Measurements from ENCODE around the gene FBLL1. TPM values are rescaled to one million over a fixed set of nuclear protein-coding genes. Genes with fewer than 3 reads are reported as not detected.

Gene FBLL1
- total RNA-seq, 6 experiments from 2014 or later, result not detected

DNA sequence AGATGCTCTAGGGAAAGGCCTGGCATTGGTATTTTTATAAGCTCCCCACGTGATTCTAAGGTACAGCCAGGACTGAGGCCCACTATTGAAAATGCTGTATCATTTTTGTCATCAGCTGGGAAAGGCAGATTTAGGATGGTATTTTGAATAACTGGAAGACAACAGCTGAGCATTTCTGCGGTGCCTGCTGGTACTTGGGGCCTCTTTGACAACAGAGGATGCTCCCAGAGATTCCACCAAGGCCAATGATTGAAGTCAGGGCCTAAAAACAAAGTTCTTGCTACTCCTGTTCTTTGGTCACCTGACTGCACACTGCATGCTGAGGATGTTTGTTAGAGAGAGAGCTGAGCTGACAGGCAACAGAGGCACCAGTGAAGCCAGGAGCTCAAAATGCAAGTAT lies 8.1 kb downstream of the FBLL1 start:
- no peak overlapping the region for H3K4me3 Mint-ChIP-seq
- H3K27me3 Mint-ChIP-seq (ENCODE audit: insufficient read depth), result peaks cover 10% of the 10 kb centered on the region
- H3K27ac Mint-ChIP-seq, result no peak overlapping the region
- TF ChIP-seq, protein P1, sequence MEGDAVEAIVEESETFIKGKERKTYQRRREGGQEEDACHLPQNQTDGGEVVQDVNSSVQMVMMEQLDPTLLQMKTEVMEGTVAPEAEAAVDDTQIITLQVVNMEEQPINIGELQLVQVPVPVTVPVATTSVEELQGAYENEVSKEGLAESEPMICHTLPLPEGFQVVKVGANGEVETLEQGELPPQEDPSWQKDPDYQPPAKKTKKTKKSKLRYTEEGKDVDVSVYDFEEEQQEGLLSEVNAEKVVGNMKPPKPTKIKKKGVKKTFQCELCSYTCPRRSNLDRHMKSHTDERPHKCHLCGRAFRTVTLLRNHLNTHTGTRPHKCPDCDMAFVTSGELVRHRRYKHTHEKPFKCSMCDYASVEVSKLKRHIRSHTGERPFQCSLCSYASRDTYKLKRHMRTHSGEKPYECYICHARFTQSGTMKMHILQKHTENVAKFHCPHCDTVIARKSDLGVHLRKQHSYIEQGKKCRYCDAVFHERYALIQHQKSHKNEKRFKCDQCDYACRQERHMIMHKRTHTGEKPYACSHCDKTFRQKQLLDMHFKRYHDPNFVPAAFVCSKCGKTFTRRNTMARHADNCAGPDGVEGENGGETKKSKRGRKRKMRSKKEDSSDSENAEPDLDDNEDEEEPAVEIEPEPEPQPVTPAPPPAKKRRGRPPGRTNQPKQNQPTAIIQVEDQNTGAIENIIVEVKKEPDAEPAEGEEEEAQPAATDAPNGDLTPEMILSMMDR (IDR thresholded peaks at IDR 0.05), result no peak
- no peaks in the 10 kb centered on the region for H3K9me3 Mint-ChIP-seq
- H3K36me3 Mint-ChIP-seq (ENCODE audit: low read depth), result no peaks in the 10 kb centered on the region
- H3K4me1 Mint-ChIP-seq (ENCODE audit: low read depth), result no peaks in the 10 kb centered on the region
- no peak for DNase-seq

DNA sequence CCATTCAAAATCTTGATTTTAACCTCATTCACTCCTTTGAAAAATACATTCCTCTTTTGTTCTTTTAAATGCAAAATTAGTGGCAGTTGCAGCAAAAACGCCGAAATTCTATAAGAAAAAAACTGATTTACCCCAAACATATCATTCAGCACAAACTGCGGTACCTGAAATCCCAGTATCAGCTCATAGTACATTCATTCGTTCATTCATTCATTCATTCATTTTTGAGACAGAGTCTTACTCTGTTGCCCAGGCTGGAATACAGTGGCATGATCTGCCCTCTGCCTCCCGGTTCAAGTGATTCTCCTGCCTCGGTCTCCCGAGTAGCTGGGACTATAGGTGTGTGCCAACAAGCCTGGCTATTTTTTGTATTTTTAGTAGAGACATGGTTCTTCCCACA lies 20.4 kb downstream of the FBLL1 start:
- no peaks in the 10 kb centered on the region for H3K9me3 Mint-ChIP-seq
- H3K36me3 Mint-ChIP-seq (ENCODE audit: low read depth), result peaks cover 37% of the 10 kb centered on the region
- no peaks in the 10 kb centered on the region for H3K27me3 Mint-ChIP-seq (ENCODE audit: insufficient read depth)
- H3K4me3 Mint-ChIP-seq, result no peak overlapping the region
- DNase-seq, result no peak
- TF ChIP-seq, protein P1 (IDR thresholded peaks at IDR 0.05), result no peak
- H3K4me1 Mint-ChIP-seq (ENCODE audit: low read depth), result peaks cover 25% of the 10 kb centered on the region
- no peak overlapping the region for H3K27ac Mint-ChIP-seq

GRCh38 chr5:168550656-168551055 lies 21.6 kb downstream of the FBLL1 start:
- H3K27me3 Mint-ChIP-seq (ENCODE audit: insufficient read depth), result no peaks in the 10 kb centered on the region

DNA sequence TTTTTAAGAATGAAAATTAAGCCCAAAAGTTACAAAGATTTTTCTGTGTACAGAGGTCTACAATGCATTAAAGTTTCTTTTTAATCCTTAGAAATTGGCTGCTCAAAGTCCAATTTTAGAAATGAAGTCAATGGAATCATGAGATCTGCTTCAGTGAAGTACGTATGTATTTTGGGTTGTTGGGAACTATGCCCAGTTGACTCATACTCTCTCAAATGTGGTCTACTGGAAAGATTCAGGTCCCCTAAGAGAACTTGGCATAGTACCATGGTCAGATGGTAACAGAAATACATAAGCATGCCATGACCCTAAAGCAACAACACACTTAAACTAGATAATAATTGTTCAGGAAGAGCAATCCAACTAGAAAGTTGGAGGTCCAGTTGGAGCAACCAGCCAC lies 23.0 kb downstream of the FBLL1 start:
- H3K4me1 Mint-ChIP-seq (ENCODE audit: low read depth), result peaks cover 32% of the 10 kb centered on the region
- H3K27ac Mint-ChIP-seq, result peak overlapping the region; percentile 25
- H3K36me3 Mint-ChIP-seq (ENCODE audit: low read depth), result peaks cover 53% of the 10 kb centered on the region
- H3K27me3 Mint-ChIP-seq (ENCODE audit: insufficient read depth), result no peaks in the 10 kb centered on the region
- DNase-seq, result peak; percentile 49
- no peak overlapping the region for H3K4me3 Mint-ChIP-seq
- H3K9me3 Mint-ChIP-seq, result no peaks in the 10 kb centered on the region
- TF ChIP-seq, protein P1 (IDR thresholded peaks at IDR 0.05), result no peak

More at GRCh38 chr5:168550656-168551055, 21.6 kb downstream of the FBLL1 start:
- no peak for DNase-seq
- H3K27ac Mint-ChIP-seq, result no peak overlapping the region
- H3K4me3 Mint-ChIP-seq, result no peak overlapping the region
- H3K9me3 Mint-ChIP-seq, result no peaks in the 10 kb centered on the region
- peaks cover 41% of the 10 kb centered on the region for H3K36me3 Mint-ChIP-seq (ENCODE audit: low read depth)
- H3K4me1 Mint-ChIP-seq (ENCODE audit: low read depth), result peaks cover 32% of the 10 kb centered on the region
- TF ChIP-seq, protein P1 (IDR thresholded peaks at IDR 0.05), result no peak

DNA sequence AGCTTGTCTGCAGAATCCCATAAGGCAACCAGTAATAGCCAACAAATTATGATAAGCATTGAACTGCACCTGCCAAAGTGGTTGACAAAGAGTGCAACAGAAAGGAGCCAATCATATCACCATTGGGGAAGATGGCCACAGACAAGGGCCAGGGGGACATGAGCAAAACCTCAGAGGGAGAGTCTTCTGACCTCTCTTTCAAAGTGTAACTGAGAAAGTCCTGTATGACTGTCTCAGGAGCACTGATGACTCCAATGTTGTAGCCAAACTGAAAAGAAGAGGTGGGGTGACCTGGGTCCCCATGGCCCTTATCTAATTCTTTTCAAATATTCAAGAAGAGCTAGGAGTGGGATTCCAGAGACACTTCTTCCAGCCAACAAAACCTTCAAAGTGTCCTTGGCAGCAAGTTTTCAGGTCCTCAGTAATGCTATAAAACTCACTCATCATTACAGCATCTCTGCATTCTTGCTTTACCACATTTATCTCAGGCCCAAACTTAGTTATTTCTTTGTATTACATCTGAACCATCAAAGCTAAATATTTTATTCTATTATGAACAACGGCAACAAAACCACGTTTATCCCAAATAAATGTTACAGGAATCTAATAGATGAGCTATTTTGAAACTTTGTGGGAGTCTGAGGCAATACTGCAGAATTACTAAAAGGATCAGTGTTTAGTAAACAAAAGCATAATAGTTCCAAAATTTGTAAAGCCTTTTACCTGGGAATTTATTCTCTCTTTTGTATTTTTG lies 24.4 kb downstream of the FBLL1 start:
- Mint-ChIP-seq H3K4me3 (no peak overlapping the region), H3K36me3 (ENCODE audit: low read depth) (peaks cover 47% of the 10 kb centered on the region), H3K4me1 (ENCODE audit: low read depth) (peaks cover 32% of the 10 kb centered on the region), H3K27me3 (ENCODE audit: insufficient read depth) (no peaks in the 10 kb centered on the region), H3K9me3 (no peaks in the 10 kb centered on the region), H3K27ac (no peak overlapping the region)
- TF ChIP-seq, protein P1 (IDR thresholded peaks at IDR 0.05), result no peak
- DNase-seq, result no peak
